GM06990 (cell line): Measurements from ENCODE around the gene FAM107A.

Source experiments
- DNase-seq: peaks from one replicate; pipeline ENCODE4 v3.0.0-alpha.2; 2011; ENCODE audit not compliant: insufficient read length; ENCODE audit errors: extremely low read depth
- H3K27me3 ChIP-seq: replicated peaks from 2 replicates; pipeline ENCODE4 v1.6.0; 2011; ENCODE audit warnings: low read length; ENCODE audit not compliant: control insufficient read depth, insufficient read depth
- H3K36me3 ChIP-seq: 2 replicates; pipeline ENCODE4 v1.5.1; 2011; ENCODE audit warnings: low read length; ENCODE audit not compliant: control insufficient read depth, insufficient read depth
- H3K4me3 ChIP-seq: replicated peaks from 2 replicates; pipeline ENCODE4 v1.5.1; 2011; ENCODE audit warnings: low read depth, mild to moderate bottlenecking, control low read depth, low read length
- CTCF ChIP-seq: IDR thresholded peaks from 2 replicates; pipeline ENCODE4 v1.5.1; 2011; ENCODE audit warnings: low read length, control low read depth, mild to moderate bottlenecking, inconsistent platforms; ENCODE audit not compliant: insufficient read depth, poor library complexity, severe bottlenecking

Gene FAM107A

DNA sequence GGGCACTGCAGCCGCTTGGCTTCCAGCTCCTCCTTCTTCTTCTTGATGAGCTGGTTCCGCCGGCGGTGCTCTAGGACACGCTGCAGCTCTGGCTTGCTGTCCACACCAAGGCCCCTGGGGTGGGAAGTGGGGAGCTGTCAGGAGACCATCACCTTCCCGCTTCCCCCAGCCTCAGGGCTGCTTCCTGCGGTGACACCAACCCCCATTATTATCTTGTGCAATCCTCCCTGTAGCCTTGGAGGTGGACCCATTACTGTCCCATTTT is 10.0 kb downstream of the FAM107A start:
- Histone ChIP-seq H3K27me3 (no peaks in the 10 kb centered on the region), H3K4me3 (no peak overlapping the region), H3K36me3 (no peaks in the 10 kb centered on the region)
- no peak for TF ChIP-seq CTCF
- DNase-seq = no peak

DNA sequence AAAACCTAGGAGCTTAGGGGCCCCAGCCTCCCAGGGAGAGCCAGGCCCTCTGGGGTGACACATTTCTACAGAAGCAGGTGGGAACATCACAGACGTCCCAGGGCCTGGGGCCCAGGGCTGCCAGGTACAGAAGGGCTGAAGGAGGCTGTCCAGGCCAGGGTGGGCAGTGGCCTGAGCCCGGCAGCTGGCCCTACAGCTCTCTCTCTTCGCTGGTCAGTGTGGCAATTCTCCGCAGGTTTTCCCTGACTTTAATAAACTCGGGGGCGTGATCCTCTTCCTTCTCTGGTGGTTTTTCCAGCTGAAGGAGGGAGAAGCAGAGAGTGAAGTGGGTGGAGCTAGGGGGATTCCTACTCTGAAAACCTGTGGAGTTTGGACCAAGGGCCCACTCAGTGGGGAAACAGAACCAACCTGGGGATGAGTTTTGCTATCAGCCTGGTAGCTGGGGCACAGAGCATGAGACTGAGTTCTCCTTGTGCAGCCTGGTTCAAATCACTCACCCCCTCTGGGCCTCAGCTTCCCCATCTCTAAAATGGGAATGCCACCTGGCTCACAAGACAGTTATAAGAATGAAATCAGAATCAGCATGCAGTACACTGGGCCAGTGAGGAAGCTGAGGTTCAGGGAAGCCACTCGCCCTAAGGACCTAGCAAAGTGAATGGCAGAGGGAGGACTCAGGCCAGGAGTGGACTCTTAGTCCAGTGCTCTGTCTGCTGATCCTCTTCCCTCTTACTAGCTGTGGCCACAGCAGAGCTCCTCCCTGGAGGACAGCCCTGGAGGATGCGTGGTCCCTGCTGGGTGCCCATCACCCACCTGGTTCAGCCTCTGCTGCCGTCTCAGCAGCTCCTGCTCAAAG is 10.6 kb downstream of the FAM107A start:
- Histone ChIP-seq H3K27me3 (no peaks in the 10 kb centered on the region), H3K36me3 (no peaks in the 10 kb centered on the region), H3K4me3 (no peak overlapping the region)
- DNase-seq = no peak
- TF ChIP-seq CTCF = no peak

- no peak for DNase-seq
- H3K4me3 ChIP-seq = no peak overlapping the region
- H3K27me3 ChIP-seq = no peaks in the 10 kb centered on the region
- no peaks in the 10 kb centered on the region for H3K36me3 ChIP-seq
- TF ChIP-seq CTCF = no peak
Measured at GRCh38 chr3:58565621-58566397, 11.4 kb downstream of the FAM107A start.

DNA sequence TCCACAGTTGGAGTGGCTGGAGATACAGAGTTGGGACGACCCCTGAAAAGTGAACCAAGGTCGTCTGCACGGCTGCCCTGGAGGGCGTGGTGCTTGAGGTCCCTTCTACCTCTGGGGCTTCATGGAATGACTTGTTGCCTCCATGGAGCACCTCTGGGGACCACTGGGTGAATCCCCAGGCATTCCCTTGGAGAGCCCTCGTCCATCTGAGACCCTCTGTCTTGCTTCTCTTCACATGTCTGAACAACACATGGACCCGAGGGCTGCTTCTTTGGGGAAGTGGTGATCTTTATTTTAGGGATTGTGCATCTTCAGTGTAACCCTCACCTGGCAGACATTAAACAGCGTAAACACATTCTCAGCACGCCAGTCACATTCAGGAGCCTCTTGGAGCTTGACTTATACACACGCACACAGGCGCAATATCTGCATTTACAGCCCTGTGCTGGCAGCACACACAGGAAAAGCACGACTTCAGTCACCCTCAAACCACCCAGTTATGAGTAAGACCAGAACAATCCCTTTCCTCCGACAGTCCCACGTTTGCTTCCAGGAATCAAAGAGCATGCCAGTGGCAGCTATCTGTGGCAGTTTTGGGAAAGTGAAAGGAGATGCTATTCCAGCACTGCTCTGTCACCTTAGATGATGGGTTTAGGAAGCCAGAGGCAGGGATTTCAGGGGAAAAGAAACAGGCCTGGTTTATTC is 12.6 kb downstream of the FAM107A start:
- no peak for DNase-seq
- H3K36me3 ChIP-seq = no peaks in the 10 kb centered on the region
- no peak for TF ChIP-seq CTCF
- no peaks in the 10 kb centered on the region; the same call in 1 of the 2 replicates for H3K27me3 ChIP-seq
- no peak overlapping the region for H3K4me3 ChIP-seq

- no peak for TF ChIP-seq CTCF
- DNase-seq = no peak
- H3K4me3 ChIP-seq = no peak overlapping the region
- no peaks in the 10 kb centered on the region; the same call in 1 of the 2 replicates for H3K27me3 ChIP-seq
- no peaks in the 10 kb centered on the region for H3K36me3 ChIP-seq
Measured at GRCh38 chr3:58564054-58564453, 13.1 kb downstream of the FAM107A start.
